SK-N-SH treated with all-trans-retinoic acid at 6 μM for 48 hours (cell line): ENCODE data around the gene MED9.

ENCODE experiments used
- ATAC-seq: fragments of 200-7000 bp; cut with Tn5 transposase; 3 replicates; pipeline ENCODE4 v1.9.1; 2020; ENCODE audit warnings: mild to moderate bottlenecking, moderate library complexity
- ARNTL ChIP-seq: fragments of 450-650 bp; formaldehyde crosslinking; IDR thresholded peaks from 2 replicates; pipeline ENCODE4 v1.5.0; 2020; ENCODE audit warnings: low read depth, mild to moderate bottlenecking, moderate library complexity, borderline replicate concordance
- CREB5 ChIP-seq: fragments of 250-450 bp; sonication (Bioruptor Pico); IDR thresholded peaks from 2 replicates; pipeline ENCODE4 v1.5.1; 2020; ENCODE audit warnings: low read depth, mild to moderate bottlenecking, moderate library complexity
- CSDC2 ChIP-seq: fragments of 250-450 bp; sonication (Bioruptor Pico); IDR thresholded peaks from 2 replicates; pipeline ENCODE4 v1.5.0; 2020; ENCODE audit warnings: mild to moderate bottlenecking, moderate library complexity
- CSRNP3 ChIP-seq: fragments of 250-450 bp; sonication (Bioruptor Pico); IDR thresholded peaks from 2 replicates; pipeline ENCODE4 v1.5.1; 2021; ENCODE audit warnings: mild to moderate bottlenecking, moderate library complexity
- ESRRG ChIP-seq: fragments of 250-450 bp; sonication (Bioruptor Pico); IDR thresholded peaks from 2 replicates; pipeline ENCODE4 v1.6.1; 2021; ENCODE audit warnings: mild to moderate bottlenecking
- GLIS3 ChIP-seq: fragments of 250-450 bp; sonication (Bioruptor Pico); IDR thresholded peaks from 2 replicates; pipeline ENCODE4 v1.5.0; 2020; ENCODE audit warnings: mild to moderate bottlenecking, moderate library complexity
- ISL1 ChIP-seq: fragments of 250-450 bp; sonication (Bioruptor Pico); IDR thresholded peaks from 2 replicates; pipeline ENCODE4 v2.1.2; 2022; ENCODE audit warnings: mild to moderate bottlenecking, moderate library complexity
- OSR1 ChIP-seq: fragments of 250-450 bp; sonication (Bioruptor Pico); IDR thresholded peaks from 2 replicates; pipeline ENCODE4 v1.8.0; 2022; ENCODE audit warnings: moderate library complexity, mild to moderate bottlenecking, inconsistent platforms
- POU6F1 ChIP-seq: fragments of 250-450 bp; sonication (Bioruptor Pico); IDR thresholded peaks from 2 replicates; pipeline ENCODE4 v1.8.0; 2021; ENCODE audit warnings: low read depth, mild to moderate bottlenecking, moderate library complexity, borderline replicate concordance
- RARB ChIP-seq: fragments of 250-450 bp; sonication (Bioruptor Pico); IDR thresholded peaks from 2 replicates; pipeline ENCODE4 v1.8.0; 2021; ENCODE audit warnings: mild to moderate bottlenecking, moderate library complexity
- TCF4 ChIP-seq: fragments of 250-450 bp; sonication (Bioruptor Pico); IDR thresholded peaks from 2 replicates; pipeline ENCODE4 v1.8.0; 2021; ENCODE audit warnings: mild to moderate bottlenecking, moderate library complexity, borderline replicate concordance
- TOX ChIP-seq: fragments of 250-450 bp; sonication (Bioruptor Pico); IDR thresholded peaks from 2 replicates; pipeline ENCODE4 v1.8.0; 2021; ENCODE audit warnings: mild to moderate bottlenecking, moderate library complexity, borderline replicate concordance
- ZC3H10 ChIP-seq: fragments of 250-450 bp; sonication (Bioruptor Pico); IDR thresholded peaks from 2 replicates; pipeline ENCODE4 v1.5.1; 2021; ENCODE audit warnings: mild to moderate bottlenecking, moderate library complexity
- ZFP3 ChIP-seq: fragments of 250-450 bp; sonication (Bioruptor Pico); IDR thresholded peaks from 2 replicates; pipeline ENCODE4 v1.5.0; 2020; ENCODE audit warnings: mild to moderate bottlenecking, moderate library complexity
- ZNF565 ChIP-seq: fragments of 450-650 bp; formaldehyde crosslinking; conservative IDR thresholded peaks from 2 replicates; pipeline ENCODE4 v1.5.0; 2020; ENCODE audit warnings: low read depth, mild to moderate bottlenecking, moderate library complexity
- ZNF70 ChIP-seq: fragments of 450-650 bp; formaldehyde crosslinking; IDR thresholded peaks from 2 replicates; pipeline ENCODE4 v1.5.0; 2020; ENCODE audit warnings: mild to moderate bottlenecking, moderate library complexity
- TF ChIP-seq, protein P1 (sequence below): fragments of 250-450 bp; sonication (Bioruptor Pico); IDR thresholded peaks from 2 replicates; pipeline ENCODE4 v1.5.0; 2020; ENCODE audit warnings: mild to moderate bottlenecking, moderate library complexity

The MED9 gene

GRCh38 chr17:17440938-17441675, 35.7 kb upstream of the MED9 start:
- ATAC-seq, result no peak
- TF ChIP-seq TCF4 (CRISPR knock-in tag) (no peak), CREB5 (no peak), ZNF70 (CRISPR knock-in tag) (no peak), ARNTL (no peak), POU6F1 (CRISPR knock-in tag) (no peak), CSDC2 (no peak), CSRNP3 (no peak), ISL1 (CRISPR knock-in tag) (no peak), ESRRG (no peak), ZNF565 (CRISPR knock-in tag) (no peak), ZC3H10 (CRISPR knock-in tag) (no peak), ZFP3 (no peak), GLIS3 (CRISPR knock-in tag) (no peak), TOX (CRISPR knock-in tag) (no peak), RARB (no peak), OSR1 (CRISPR knock-in tag) (no peak)
- TF ChIP-seq, protein P1, sequence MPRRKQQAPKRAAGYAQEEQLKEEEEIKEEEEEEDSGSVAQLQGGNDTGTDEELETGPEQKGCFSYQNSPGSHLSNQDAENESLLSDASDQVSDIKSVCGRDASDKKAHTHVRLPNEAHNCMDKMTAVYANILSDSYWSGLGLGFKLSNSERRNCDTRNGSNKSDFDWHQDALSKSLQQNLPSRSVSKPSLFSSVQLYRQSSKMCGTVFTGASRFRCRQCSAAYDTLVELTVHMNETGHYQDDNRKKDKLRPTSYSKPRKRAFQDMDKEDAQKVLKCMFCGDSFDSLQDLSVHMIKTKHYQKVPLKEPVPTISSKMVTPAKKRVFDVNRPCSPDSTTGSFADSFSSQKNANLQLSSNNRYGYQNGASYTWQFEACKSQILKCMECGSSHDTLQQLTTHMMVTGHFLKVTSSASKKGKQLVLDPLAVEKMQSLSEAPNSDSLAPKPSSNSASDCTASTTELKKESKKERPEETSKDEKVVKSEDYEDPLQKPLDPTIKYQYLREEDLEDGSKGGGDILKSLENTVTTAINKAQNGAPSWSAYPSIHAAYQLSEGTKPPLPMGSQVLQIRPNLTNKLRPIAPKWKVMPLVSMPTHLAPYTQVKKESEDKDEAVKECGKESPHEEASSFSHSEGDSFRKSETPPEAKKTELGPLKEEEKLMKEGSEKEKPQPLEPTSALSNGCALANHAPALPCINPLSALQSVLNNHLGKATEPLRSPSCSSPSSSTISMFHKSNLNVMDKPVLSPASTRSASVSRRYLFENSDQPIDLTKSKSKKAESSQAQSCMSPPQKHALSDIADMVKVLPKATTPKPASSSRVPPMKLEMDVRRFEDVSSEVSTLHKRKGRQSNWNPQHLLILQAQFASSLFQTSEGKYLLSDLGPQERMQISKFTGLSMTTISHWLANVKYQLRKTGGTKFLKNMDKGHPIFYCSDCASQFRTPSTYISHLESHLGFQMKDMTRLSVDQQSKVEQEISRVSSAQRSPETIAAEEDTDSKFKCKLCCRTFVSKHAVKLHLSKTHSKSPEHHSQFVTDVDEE, result no peak

- ATAC-seq, result no peak
- TF ChIP-seq TCF4 (CRISPR knock-in tag), result no peak
- no peak for TF ChIP-seq ZC3H10 (CRISPR knock-in tag)
- no peak for TF ChIP-seq GLIS3 (CRISPR knock-in tag)
- no peak for TF ChIP-seq OSR1 (CRISPR knock-in tag)
- TF ChIP-seq POU6F1 (CRISPR knock-in tag), result no peak
- TF ChIP-seq, protein P1, result no peak
- TF ChIP-seq CREB5, result no peak
- no peak for TF ChIP-seq TOX (CRISPR knock-in tag)
- no peak for TF ChIP-seq CSRNP3
- TF ChIP-seq ZFP3, result no peak
Observed at GRCh38 chr17:17443173-17443572, 33.6 kb upstream of the MED9 start.
